Choroid plexus epithelial cell (primary cell): ENCODE data around the gene PROX1.
A peak's percentile ranks its signal among the peaks of the same experiment; 100 is the strongest.

Experiments used
- DNase-seq: peaks from one replicate; pipeline ENCODE4 v3.0.0-alpha.2; 2010; ENCODE audit warnings: low read depth
- H3K4me3 ChIP-seq: 2 replicates; pipeline ENCODE4 v1.5.1; 2011; ENCODE audit warnings: low read depth, mild to moderate bottlenecking, control low read depth, low read length, moderate library complexity
- TF ChIP-seq, protein P1 (sequence below): conservative IDR thresholded peaks from 2 replicates; pipeline ENCODE4 v1.5.1; 2011; ENCODE audit warnings: low read depth, mild to moderate bottlenecking, control low read depth, inconsistent platforms, low read length, moderate library complexity

Gene PROX1

GRCh38 chr1:213984387-213985208 lies 3.2 kb upstream of the PROX1 start:
- TF ChIP-seq, protein P1, sequence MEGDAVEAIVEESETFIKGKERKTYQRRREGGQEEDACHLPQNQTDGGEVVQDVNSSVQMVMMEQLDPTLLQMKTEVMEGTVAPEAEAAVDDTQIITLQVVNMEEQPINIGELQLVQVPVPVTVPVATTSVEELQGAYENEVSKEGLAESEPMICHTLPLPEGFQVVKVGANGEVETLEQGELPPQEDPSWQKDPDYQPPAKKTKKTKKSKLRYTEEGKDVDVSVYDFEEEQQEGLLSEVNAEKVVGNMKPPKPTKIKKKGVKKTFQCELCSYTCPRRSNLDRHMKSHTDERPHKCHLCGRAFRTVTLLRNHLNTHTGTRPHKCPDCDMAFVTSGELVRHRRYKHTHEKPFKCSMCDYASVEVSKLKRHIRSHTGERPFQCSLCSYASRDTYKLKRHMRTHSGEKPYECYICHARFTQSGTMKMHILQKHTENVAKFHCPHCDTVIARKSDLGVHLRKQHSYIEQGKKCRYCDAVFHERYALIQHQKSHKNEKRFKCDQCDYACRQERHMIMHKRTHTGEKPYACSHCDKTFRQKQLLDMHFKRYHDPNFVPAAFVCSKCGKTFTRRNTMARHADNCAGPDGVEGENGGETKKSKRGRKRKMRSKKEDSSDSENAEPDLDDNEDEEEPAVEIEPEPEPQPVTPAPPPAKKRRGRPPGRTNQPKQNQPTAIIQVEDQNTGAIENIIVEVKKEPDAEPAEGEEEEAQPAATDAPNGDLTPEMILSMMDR = no peak
- DNase-seq = no peak
- H3K4me3 ChIP-seq = no peak overlapping the region

- H3K4me3 ChIP-seq = no peak overlapping the region
- DNase-seq = no peak
- TF ChIP-seq, protein P1 = no peak
Observed at GRCh38 chr1:213985209-213986019, 2.4 kb upstream of the PROX1 start.

- no peak overlapping the region for H3K4me3 ChIP-seq
- TF ChIP-seq, protein P1 = no peak
- no peak for DNase-seq
Observed at GRCh38 chr1:213986020-213986924, 1.5 kb upstream of the PROX1 start.

- TF ChIP-seq, protein P1 = no peak
- no peak overlapping the region for H3K4me3 ChIP-seq
- DNase-seq = no peak
Observed at GRCh38 chr1:213986925-213987250, 885 bp upstream of the PROX1 start.

- peak overlapping the region; percentile 62 for H3K4me3 ChIP-seq
- DNase-seq = peak; percentile 36
- TF ChIP-seq, protein P1 = no peak
Observed at GRCh38 chr1:213987422-213987926, 299 bp upstream of the PROX1 start.

DNA sequence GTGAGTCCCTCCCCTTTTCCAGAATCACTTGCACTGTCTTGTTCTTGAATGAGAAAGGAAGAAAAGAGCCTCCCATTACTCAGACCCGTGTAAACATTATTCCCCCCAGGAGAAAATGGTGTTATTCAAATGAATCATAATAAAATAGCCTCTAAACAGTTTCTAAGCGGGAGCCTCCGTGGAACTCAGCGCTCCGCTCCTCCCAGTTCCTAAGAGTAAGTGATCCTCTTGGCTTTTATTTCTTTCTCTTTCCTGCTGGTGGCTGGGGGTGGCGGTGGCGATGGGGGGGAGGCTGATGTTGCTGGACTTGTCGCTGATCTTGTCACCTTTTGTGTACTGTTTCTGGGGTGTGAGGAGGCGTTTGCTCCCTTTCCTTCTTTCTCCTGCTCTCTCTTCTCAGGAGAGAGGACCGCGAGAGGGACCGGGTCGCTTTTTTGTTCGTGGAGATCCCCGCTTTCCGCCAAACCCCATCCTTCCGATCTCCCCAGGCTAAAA lies 781 bp downstream of the PROX1 start:
- TF ChIP-seq, protein P1 = no peak
- peak overlapping the region; percentile 62 for H3K4me3 ChIP-seq
- peak; percentile 20 for DNase-seq
